ENCODE measurements around the gene ARHGAP6.

Gene ARHGAP6

DNA sequence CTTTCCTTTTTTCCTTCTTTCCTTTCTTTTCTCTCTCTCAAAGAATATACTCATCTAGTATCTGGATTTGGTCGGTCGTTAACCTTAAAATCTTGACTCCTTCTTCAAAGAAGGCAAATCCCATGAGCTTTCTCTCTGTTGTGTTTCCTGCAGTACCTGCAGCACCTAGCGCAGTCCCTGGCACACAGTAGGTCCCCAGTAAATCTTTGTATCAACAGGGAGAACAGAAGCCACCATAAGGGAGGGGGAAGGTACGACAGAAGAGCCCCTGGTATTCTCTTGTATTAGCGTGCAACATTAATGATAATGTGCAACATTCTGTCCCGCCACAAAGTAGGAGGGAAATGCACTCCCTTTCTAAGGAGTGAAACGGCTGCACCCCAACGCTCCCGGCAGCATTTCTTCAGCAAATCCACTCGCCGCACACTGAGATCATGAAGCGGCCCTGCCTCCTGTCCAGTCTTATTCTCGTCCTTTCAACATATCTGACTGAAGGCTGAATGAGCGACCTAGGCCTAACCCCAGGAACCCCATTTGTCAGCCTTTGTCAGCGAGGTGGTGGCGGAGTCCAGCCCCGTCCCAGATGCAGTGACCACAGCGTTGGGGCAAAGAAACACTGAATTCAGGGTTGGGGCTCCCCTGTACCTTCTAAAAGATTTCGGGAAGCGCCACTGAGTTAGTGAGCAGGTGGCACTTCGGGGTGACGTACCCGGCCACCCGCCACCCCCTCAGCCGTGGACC, 238.8 kb downstream of the ARHGAP6 start:
- no peak overlapping the region for H3K27ac ChIP-seq (replicated peaks)
- TF ChIP-seq GABPA (IDR thresholded peaks at IDR 0.05; ENCODE audit: low read depth) = no peak
- peaks cover 2% of the 10 kb centered on the region for H3K27me3 ChIP-seq (ENCODE audit: insufficient read depth, poor library complexity, severe bottlenecking)
- no peak overlapping the region for H3K4me3 ChIP-seq (replicated peaks; ENCODE audit: insufficient read depth, low read length)
- DNase-seq (ENCODE audit: low read depth in 1 of 2, low spot score in 1 of 2) = no peak

DNA sequence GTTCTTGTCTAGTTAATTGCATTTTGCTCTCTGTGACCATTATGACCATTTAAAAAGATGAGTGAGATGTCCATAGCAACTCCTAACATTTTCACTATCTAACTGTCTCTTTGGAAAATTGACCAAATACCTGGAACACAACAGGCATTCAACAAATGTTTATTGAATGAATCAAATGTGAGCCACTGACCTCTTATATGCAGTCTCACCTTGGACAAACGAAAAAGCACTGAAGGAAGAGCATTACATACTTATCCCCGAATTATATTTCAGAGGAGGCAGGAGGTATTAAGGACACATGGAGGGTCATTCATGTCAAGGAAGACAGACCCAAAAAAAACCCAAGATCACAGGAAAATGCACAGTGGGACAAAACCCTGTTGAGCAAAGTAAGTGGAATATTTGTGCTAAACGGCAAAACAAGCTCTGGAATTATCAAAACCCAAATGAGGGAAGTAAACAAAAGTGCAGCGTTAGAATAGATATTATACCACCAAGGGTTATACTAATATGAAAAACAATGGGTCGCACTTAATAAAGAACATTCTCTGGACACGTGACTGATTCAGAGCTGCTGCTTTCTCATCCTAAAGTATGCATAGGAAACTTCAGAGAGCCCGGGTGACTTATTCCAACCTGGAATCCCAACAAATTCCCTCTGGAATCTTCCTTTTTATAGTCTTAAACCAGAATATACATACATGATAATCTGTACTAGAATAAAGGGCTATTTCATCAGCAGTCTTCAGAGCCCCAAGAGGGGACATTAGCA, 240.6 kb downstream of the ARHGAP6 start:
- Histone ChIP-seq H3K27ac (replicated peaks) (no peak overlapping the region), H3K4me3 (replicated peaks; ENCODE audit: insufficient read depth, low read length) (no peak overlapping the region), H3K27me3 (ENCODE audit: insufficient read depth, poor library complexity, severe bottlenecking) (peaks cover 2% of the 10 kb centered on the region)
- no peak for TF ChIP-seq POLR2AphosphoS5 (IDR thresholded peaks at IDR 0.05; ENCODE audit: low read depth)
- DNase-seq (ENCODE audit: low read depth in 1 of 2, low spot score in 1 of 2) = no peak

DNA sequence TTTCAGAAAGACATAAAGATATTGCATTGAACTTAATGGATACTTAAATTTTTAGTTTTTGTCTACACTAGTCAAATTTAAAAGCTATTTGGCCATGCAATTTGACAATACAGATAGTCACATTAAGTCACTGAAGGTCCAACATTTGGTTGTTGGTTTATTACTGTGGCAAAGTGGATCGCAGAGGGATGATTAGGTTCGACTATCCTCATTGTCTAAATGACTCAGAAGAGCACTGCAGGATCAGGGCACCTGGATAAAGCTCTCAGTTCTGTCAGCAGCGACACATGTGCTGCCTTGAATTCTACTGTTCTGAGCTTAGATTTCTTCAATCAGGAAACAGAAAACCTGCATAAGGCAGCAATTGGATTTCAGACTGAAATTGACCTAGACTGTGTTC, 241.8 kb downstream of the ARHGAP6 start:
- Histone ChIP-seq H3K4me3 (replicated peaks; ENCODE audit: insufficient read depth, low read length) (no peak overlapping the region), H3K27ac (replicated peaks) (no peak overlapping the region), H3K27me3 (ENCODE audit: insufficient read depth, poor library complexity, severe bottlenecking) (peaks cover 2% of the 10 kb centered on the region)
- TF ChIP-seq REST (IDR thresholded peaks at IDR 0.05; ENCODE audit: insufficient replicate concordance, low read depth) (no peak), GABPA (IDR thresholded peaks at IDR 0.05; ENCODE audit: low read depth) (no peak), CTCF (IDR thresholded peaks at IDR 0.05; ENCODE audit: insufficient read depth, low read length) (no peak), POLR2AphosphoS5 (IDR thresholded peaks at IDR 0.05; ENCODE audit: low read depth) (no peak), SPI1 (IDR thresholded peaks at IDR 0.05; ENCODE audit: borderline replicate concordance, low read depth) (no peak)
- DNase-seq (ENCODE audit: low read depth in 1 of 2, low spot score in 1 of 2) = no peak

GRCh38 chrX:11423362-11423818, 242.3 kb downstream of the ARHGAP6 start:
- no peak for TF ChIP-seq SPI1 (IDR thresholded peaks at IDR 0.05; ENCODE audit: borderline replicate concordance, low read depth)
- TF ChIP-seq GABPA (IDR thresholded peaks at IDR 0.05; ENCODE audit: low read depth) = no peak
- no peak for TF ChIP-seq CTCF (IDR thresholded peaks at IDR 0.05; ENCODE audit: insufficient read depth, low read length)
- no peak for TF ChIP-seq POLR2AphosphoS5 (IDR thresholded peaks at IDR 0.05; ENCODE audit: low read depth)
- no peak for TF ChIP-seq REST (IDR thresholded peaks at IDR 0.05; ENCODE audit: insufficient replicate concordance, low read depth)
- H3K27me3 ChIP-seq (ENCODE audit: insufficient read depth, poor library complexity, severe bottlenecking) = peaks cover 2% of the 10 kb centered on the region
- DNase-seq (ENCODE audit: low read depth in 1 of 2, low spot score in 1 of 2) = peak in 1 of 2 experiments; percentile 27
- no peak overlapping the region for H3K4me3 ChIP-seq (replicated peaks; ENCODE audit: insufficient read depth, low read length)
- no peak overlapping the region for H3K27ac ChIP-seq (replicated peaks)

Measured in HL-60 (cell line).